PFSK-1 (cell line): ENCODE measurements around the gene EGR4. TPM values are rescaled to one million over a fixed set of nuclear protein-coding genes. Genes with fewer than 3 reads are reported as not detected.

Experiments
- FOXP2 ChIP-seq: optimal IDR thresholded peaks from 2 replicates; pipeline ENCODE3; 2011; ENCODE audit warnings: borderline replicate concordance, control low read depth, inconsistent platforms; ENCODE audit not compliant: insufficient read depth; ENCODE audit errors: extremely low read length, extremely low read depth
- POLR2AphosphoS5 ChIP-seq: IDR thresholded peaks from 2 replicates; pipeline ENCODE4 v1.6.1; 2012; ENCODE audit warnings: low read depth, mild to moderate bottlenecking, control low read depth, low read length, moderate library complexity
- REST ChIP-seq, 2 experiments: IDR thresholded peaks; 2 replicates each; pipeline versions ENCODE4 v1.6.1 to v1.8.0; 2011 to 2012; ENCODE audit warnings: low read depth in 2 of 2, low read length in 2 of 2, control low read depth in 1 of 2, inconsistent platforms in 1 of 2, mild to moderate bottlenecking in 1 of 2, moderate library complexity in 1 of 2; ENCODE audit not compliant: insufficient read depth in 1 of 2
- SIN3A ChIP-seq: IDR thresholded peaks from 2 replicates; pipeline ENCODE4 v1.6.1; 2012; ENCODE audit warnings: mild to moderate bottlenecking, low read length, moderate library complexity, borderline replicate concordance; ENCODE audit not compliant: insufficient read depth
- TAF1 ChIP-seq: IDR thresholded peaks from 2 replicates; pipeline ENCODE4 v1.6.1; 2012; ENCODE audit warnings: low read length, control low read depth, borderline replicate concordance; ENCODE audit not compliant: insufficient read depth
- polyA plus RNA-seq: library from polyadenylated mRNA; unstranded; fragments of >200 nt; gene quantifications from one replicate; pipeline ENCODE4 v1.2.1, GENCODE V29; 2012; ENCODE audit warnings: low read depth, missing spikeins; ENCODE audit not compliant: insufficient read length

The EGR4 gene
- polyA plus RNA-seq: not detected

DNA sequence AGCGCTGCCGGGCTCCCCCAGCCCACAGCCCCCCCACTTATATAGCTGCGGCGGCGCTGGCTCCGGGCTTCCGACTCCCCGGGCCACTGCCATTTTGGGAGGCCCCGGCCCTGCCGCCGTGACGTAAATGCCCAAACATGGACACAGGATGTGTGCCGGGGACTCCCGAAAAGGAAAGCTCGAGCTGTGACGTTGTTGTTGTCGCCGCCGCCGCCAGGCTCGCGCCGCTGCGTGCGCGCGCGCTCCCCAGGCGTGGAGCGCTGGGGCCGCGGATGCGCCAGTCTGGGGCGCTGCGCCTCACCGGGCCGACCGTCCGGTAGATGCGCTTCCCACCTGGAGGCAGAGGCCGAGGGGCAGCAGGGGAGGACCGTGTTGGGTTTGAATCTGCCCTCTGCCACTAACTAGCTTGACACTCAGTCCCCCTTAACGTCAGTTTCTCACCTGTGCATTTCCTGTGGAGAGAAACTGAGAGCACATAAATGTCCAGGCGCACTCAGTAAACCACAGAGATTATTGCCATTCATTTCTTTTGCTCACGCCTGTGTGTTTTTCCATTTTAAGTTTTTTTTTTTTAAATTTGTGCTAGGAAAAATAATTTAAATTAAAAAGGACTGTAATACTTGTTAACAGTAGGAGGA lies at the start of gene EGR4:
Gene EGR4, minus strand, starts transcription at position 15 of the 638 bp plus-strand sequence. CDS start 231 bp downstream, outside the sequence.
- no peak for TF ChIP-seq TAF1
- TF ChIP-seq SIN3A: no peak
- peak; percentile 78 for TF ChIP-seq FOXP2
- TF ChIP-seq REST (IDR thresholded peaks at IDR 0.05; ENCODE audit: insufficient read depth in 1 of 2, low read depth in 2 of 2, low read length in 2 of 2): no peak

- TF ChIP-seq SIN3A: no peak
- no peak for TF ChIP-seq FOXP2
- no peak for TF ChIP-seq POLR2AphosphoS5
- no peak for TF ChIP-seq TAF1
- no peak for TF ChIP-seq REST (IDR thresholded peaks at IDR 0.05; ENCODE audit: insufficient read depth in 1 of 2, low read depth in 2 of 2, low read length in 2 of 2)
Observed at GRCh38 chr2:73341039-73341438, 47.7 kb upstream of the EGR4 start.

DNA sequence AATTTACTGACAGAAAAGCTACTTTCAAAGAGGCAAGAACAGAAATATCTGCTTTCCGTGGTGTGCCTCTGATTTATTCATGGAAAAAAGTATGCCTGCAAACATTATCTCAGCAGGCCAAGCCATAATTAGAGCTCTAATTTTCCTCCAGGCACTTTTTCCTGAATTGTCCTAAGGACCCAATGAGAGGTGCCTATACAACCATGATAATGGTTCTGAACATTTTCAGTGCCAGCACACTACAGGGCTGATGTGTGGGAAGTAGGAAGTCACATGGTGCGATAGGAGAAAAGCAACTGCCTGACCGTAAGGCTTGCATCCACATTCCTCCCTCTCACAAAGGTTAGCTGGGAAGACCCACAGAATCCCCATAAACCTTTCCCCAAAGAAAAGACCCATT lies 45.9 kb upstream of the EGR4 start:
- TF ChIP-seq SIN3A: no peak
- no peak for TF ChIP-seq TAF1
- no peak for TF ChIP-seq REST (IDR thresholded peaks at IDR 0.05; ENCODE audit: insufficient read depth in 1 of 2, low read depth in 2 of 2, low read length in 2 of 2)
- TF ChIP-seq FOXP2: no peak
- TF ChIP-seq POLR2AphosphoS5: no peak

DNA sequence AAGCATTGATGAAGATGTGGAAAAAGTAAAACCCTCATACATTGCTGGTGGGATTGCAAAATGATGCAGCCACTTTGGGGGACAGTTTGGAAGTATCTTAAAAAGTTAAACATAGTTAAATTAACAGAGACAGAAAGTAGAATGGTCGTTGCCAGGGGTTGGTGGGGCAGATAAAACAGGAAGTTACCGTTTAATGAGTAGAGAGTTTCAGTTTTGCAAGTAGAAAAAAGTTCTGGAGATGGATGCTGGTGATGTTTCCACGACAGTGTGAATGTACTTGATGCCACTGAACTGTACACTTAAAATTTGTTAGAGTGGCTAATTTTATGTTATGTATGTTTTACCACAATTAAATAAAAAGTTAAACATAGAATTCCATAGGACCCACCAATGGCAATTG lies 44.5 kb upstream of the EGR4 start:
- TF ChIP-seq REST (IDR thresholded peaks at IDR 0.05; ENCODE audit: insufficient read depth in 1 of 2, low read depth in 2 of 2, low read length in 2 of 2) (no peak), TAF1 (no peak), SIN3A (no peak), POLR2AphosphoS5 (no peak)

DNA sequence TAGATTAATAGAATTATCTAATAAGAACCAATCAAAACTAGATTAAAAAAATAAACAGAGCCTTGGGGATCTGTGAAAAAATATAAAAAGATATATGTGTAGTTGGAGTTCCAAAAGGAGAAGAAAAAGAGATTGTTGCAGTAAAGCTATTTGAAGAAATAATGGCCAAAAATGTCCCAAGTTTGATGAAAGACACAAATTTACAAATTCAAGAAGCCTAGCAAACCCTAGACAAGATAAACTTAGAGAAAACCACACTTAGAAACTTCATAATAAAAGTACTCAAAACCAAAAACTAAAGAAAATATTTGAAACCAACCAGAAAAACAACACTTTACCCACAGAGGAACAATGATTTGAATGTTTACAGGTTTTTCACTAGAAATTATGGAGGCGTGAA lies 41.3 kb upstream of the EGR4 start:
- TF ChIP-seq POLR2AphosphoS5: no peak
